H9 (cell line): ENCODE results near the gene SGF29. TPM values are rescaled to one million over a fixed set of nuclear protein-coding genes. Genes with fewer than 3 reads are reported as not detected.

Experiments used
- DNase-seq: peaks from one replicate; pipeline ENCODE4 v3.0.0-alpha.2; 2017
- H2AFZ ChIP-seq: one replicate; pipeline ENCODE4 v1.6.1; 2013; ENCODE audit warnings: mild to moderate bottlenecking, low read length, control low read depth, moderate library complexity
- H2AK5ac ChIP-seq: 2 replicates; pipeline ENCODE4 v1.6.1; 2013; ENCODE audit warnings: low read length, control low read depth, mixed read lengths; ENCODE audit not compliant: insufficient read length
- H2BK120ac ChIP-seq: one replicate; pipeline ENCODE4 v1.6.1; 2013; ENCODE audit warnings: low read depth, mild to moderate bottlenecking, low read length, control low read depth, inconsistent platforms; ENCODE audit not compliant: poor library complexity, severe bottlenecking
- H2BK12ac ChIP-seq: 2 replicates; pipeline ENCODE4 v1.6.1; 2013; ENCODE audit warnings: low read length, control low read depth, mixed read lengths, low read depth; ENCODE audit not compliant: insufficient read length
- H2BK15ac ChIP-seq: 2 replicates; pipeline ENCODE4 v1.6.1; 2013; ENCODE audit warnings: low read depth, low read length, control low read depth
- H2BK20ac ChIP-seq: one replicate; pipeline ENCODE4 v1.6.1; 2013; ENCODE audit warnings: low read depth, mild to moderate bottlenecking, low read length, control low read depth, inconsistent platforms; ENCODE audit not compliant: poor library complexity, severe bottlenecking
- H2BK5ac ChIP-seq: 2 replicates; pipeline ENCODE4 v1.6.1; 2013; ENCODE audit warnings: low read length, control low read depth, mixed read lengths; ENCODE audit not compliant: insufficient read length
- H3K14ac ChIP-seq: 2 replicates; pipeline ENCODE4 v1.6.1; 2013; ENCODE audit warnings: low read length, control low read depth; ENCODE audit not compliant: insufficient read depth
- H3K18ac ChIP-seq: 2 replicates; pipeline ENCODE4 v1.6.1; 2013; ENCODE audit warnings: low read depth, mild to moderate bottlenecking, mixed read lengths, low read length, control low read depth; ENCODE audit not compliant: insufficient read length
- H3K23ac ChIP-seq: 2 replicates; pipeline ENCODE4 v1.6.1; 2013; ENCODE audit warnings: low read length, control low read depth, mixed read lengths, low read depth; ENCODE audit not compliant: insufficient read length
- H3K23me2 ChIP-seq: 2 replicates; pipeline ENCODE4 v1.6.1; 2013; ENCODE audit warnings: low read depth, mild to moderate bottlenecking, mixed read lengths, low read length, control low read depth; ENCODE audit not compliant: insufficient read length, poor library complexity, severe bottlenecking
- H3K27ac ChIP-seq: 2 replicates; pipeline ENCODE4 v1.5.1; 2013; ENCODE audit warnings: low read length, control low read depth, mixed read lengths, low read depth; ENCODE audit not compliant: insufficient read length
- H3K27me3 ChIP-seq: 2 replicates; pipeline ENCODE4 v1.6.1; 2013; ENCODE audit warnings: low read length, control low read depth, inconsistent platforms; ENCODE audit not compliant: insufficient read depth
- H3K4ac ChIP-seq: 2 replicates; pipeline ENCODE4 v1.6.1; 2013; ENCODE audit warnings: low read depth, mild to moderate bottlenecking, control low read depth, inconsistent platforms, low read length, moderate library complexity
- H3K4me1 ChIP-seq: 2 replicates; pipeline ENCODE4 v1.6.1; 2013; ENCODE audit warnings: low read length, control low read depth, inconsistent platforms; ENCODE audit not compliant: insufficient read depth
- H3K4me2 ChIP-seq: 2 replicates; pipeline ENCODE4 v1.6.1; 2013; ENCODE audit warnings: low read length, control low read depth, mixed read lengths; ENCODE audit not compliant: insufficient read length, insufficient read depth
- H3K56ac ChIP-seq: 2 replicates; pipeline ENCODE4 v1.6.1; 2013; ENCODE audit warnings: low read depth, mild to moderate bottlenecking, mixed read lengths, low read length, control low read depth; ENCODE audit not compliant: insufficient read length
- H3K79me1 ChIP-seq: 2 replicates; pipeline ENCODE4 v1.6.1; 2013; ENCODE audit warnings: low read depth, mild to moderate bottlenecking, moderate library complexity, low read length, control low read depth, inconsistent platforms; ENCODE audit not compliant: insufficient read depth, poor library complexity, severe bottlenecking
- H3K79me2 ChIP-seq: 2 replicates; pipeline ENCODE4 v1.6.1; 2013; ENCODE audit warnings: low read length, control low read depth, inconsistent platforms; ENCODE audit not compliant: insufficient read depth
- H3K9ac ChIP-seq: 2 replicates; pipeline ENCODE4 v1.6.1; 2013; ENCODE audit warnings: low read length, control low read depth, mixed read lengths; ENCODE audit not compliant: insufficient read length; ENCODE audit errors: extremely low read depth
- H3K9me3 ChIP-seq: one replicate; pipeline ENCODE4 v1.6.1; 2013; ENCODE audit warnings: low read depth, low read length, inconsistent platforms; ENCODE audit not compliant: control insufficient read depth
- H3T11ph ChIP-seq: one replicate; pipeline ENCODE4 v1.6.1; 2013; ENCODE audit warnings: mild to moderate bottlenecking, low read length, control low read depth, inconsistent platforms
- H4K20me1 ChIP-seq: one replicate; pipeline ENCODE4 v1.6.1; 2013; ENCODE audit not compliant: control insufficient read depth, insufficient read length, insufficient read depth
- H4K5ac ChIP-seq: 2 replicates; pipeline ENCODE4 v1.6.1; 2013; ENCODE audit warnings: low read depth, mild to moderate bottlenecking, mixed read lengths, low read length, control low read depth; ENCODE audit not compliant: insufficient read length
- H4K8ac ChIP-seq: replicated peaks from 2 replicates; pipeline ENCODE4 v1.6.1; 2013; ENCODE audit warnings: low read length, control low read depth, mixed read lengths, low read depth; ENCODE audit not compliant: insufficient read length
- H4K91ac ChIP-seq: 2 replicates; pipeline ENCODE4 v1.6.1; 2013; ENCODE audit warnings: low read depth, mild to moderate bottlenecking, moderate library complexity, mixed read lengths, low read length, control low read depth; ENCODE audit not compliant: insufficient read length
- H3K27ac Mint-ChIP-seq, 3 experiments: 2 replicates in 2 of 3; 3 replicates in 1 of 3; pipeline ENCODE4 v1.8.0; 2020 to 2021; ENCODE audit warnings: mixed read lengths in 3 of 3, mild to moderate bottlenecking in 1 of 3, moderate library complexity in 1 of 3
- H3K27me3 Mint-ChIP-seq: 2 replicates; pipeline ENCODE4 v1.8.0; 2021; ENCODE audit warnings: low read depth, mild to moderate bottlenecking, moderate library complexity, mixed read lengths
- H3K36me3 Mint-ChIP-seq, 3 experiments: 2 replicates in 2 of 3; 3 replicates in 1 of 3; pipeline ENCODE4 v1.8.0; 2020 to 2021; ENCODE audit warnings: low read depth in 3 of 3, mixed read lengths in 3 of 3; ENCODE audit not compliant: insufficient read depth in 1 of 3
- H3K4me1 Mint-ChIP-seq, 2 experiments: 2 replicates each; pipeline ENCODE4 v1.8.0; 2020; ENCODE audit warnings: mixed read lengths in 2 of 2
- H3K4me3 Mint-ChIP-seq, 2 experiments: 2 replicates in 1 of 2; 3 replicates in 1 of 2; pipeline ENCODE4 v1.8.0; 2020 to 2021; ENCODE audit warnings: mild to moderate bottlenecking in 2 of 2, mixed read lengths in 2 of 2, moderate library complexity in 1 of 2
- H3K9me3 Mint-ChIP-seq, 2 experiments: 2 replicates in 1 of 2; 3 replicates in 1 of 2; pipeline ENCODE4 v1.8.0; 2020; ENCODE audit warnings: mild to moderate bottlenecking in 2 of 2, mixed read lengths in 2 of 2, moderate library complexity in 1 of 2
- WGBS: extraction: QIAGEN DNeasy Blood & Tissue Kit; methylation state at CpG from one replicate; pipeline ENCODE4 v1.1.7; 2013; ENCODE audit warnings: missing lambda C conversion rate, low lambda C conversion rate, mixed read lengths; ENCODE audit not compliant: insufficient read length; ENCODE audit errors: extremely low coverage; 5-methylcytosine and 5-hydroxymethylcytosine counted together
- total RNA-seq: library from RNA; stranded (reverse); gene quantifications from 2 replicates; pipeline ENCODE4 v1.2.1, GENCODE V29; 2021
- TF ChIP-seq, protein P1 (sequence below): fragments of 200-600 bp; sonication (generic); conservative IDR thresholded peaks from 3 replicates; pipeline ENCODE4 v1.8.0; 2021; ENCODE audit warnings: antibody characterized with exemption, mild to moderate bottlenecking

The SGF29 gene
- total RNA-seq, 1 experiment from 2014 or later, result 24.8 TPM

DNA sequence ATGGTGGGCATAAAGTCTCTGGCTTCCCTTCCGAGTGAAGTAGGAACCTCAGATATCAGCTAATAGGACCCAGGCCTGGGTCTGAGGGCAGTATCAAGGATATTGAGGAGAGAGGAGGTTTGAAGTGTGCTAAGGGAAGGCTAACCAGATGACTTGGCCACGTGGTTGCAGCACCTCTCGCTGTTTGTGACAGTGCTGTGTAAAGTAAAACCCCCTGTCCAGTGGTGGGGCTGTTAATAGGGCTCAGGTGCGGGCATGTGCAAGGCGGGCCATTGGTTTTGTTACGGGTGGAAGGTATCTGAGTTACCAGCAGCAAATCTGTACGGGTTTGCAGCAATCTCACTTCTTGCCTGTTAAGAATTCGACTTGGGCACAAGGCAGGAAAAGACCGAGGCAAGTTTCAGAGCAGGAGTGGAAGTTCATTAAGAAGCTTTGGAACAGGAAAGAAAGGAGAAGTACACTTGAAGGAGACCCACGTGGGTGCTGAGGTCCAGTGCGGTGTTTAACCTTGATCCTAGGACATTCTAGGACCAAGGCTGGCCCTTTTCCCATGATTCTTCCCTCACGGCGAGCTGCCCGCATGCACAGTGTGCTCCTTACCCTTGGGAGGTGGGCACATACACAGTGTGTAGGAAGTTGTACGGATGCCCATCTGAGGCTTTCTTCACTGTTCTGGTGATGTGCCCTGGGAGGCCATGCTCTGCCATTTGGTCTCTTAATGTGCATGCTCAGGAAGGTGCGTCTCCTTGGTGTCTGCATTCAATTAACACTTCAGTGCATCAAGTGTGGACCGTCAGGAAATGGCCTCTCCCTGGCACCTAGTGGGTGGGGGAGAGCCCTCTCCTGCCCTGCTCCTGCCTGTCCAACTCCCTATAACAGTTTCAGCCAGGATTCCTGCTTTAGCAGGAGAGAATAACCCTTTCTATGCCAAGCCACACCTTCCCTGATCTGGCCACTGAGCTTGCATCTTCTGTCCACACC is 20.3 kb downstream of the SGF29 start:
- H4K5ac ChIP-seq, result no peak overlapping the region
- TF ChIP-seq, protein P1, sequence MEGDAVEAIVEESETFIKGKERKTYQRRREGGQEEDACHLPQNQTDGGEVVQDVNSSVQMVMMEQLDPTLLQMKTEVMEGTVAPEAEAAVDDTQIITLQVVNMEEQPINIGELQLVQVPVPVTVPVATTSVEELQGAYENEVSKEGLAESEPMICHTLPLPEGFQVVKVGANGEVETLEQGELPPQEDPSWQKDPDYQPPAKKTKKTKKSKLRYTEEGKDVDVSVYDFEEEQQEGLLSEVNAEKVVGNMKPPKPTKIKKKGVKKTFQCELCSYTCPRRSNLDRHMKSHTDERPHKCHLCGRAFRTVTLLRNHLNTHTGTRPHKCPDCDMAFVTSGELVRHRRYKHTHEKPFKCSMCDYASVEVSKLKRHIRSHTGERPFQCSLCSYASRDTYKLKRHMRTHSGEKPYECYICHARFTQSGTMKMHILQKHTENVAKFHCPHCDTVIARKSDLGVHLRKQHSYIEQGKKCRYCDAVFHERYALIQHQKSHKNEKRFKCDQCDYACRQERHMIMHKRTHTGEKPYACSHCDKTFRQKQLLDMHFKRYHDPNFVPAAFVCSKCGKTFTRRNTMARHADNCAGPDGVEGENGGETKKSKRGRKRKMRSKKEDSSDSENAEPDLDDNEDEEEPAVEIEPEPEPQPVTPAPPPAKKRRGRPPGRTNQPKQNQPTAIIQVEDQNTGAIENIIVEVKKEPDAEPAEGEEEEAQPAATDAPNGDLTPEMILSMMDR, result no peak
- Mint-ChIP-seq H3K9me3 (no peaks in the 10 kb centered on the region), H3K27me3 (no peaks in the 10 kb centered on the region; the same call in 1 of the 2 replicates), H3K4me3 (no peak overlapping the region), H3K4me1 (peaks cover 27 to 28% of the 10 kb centered on the region in 2 experiments), H3K27ac (peak overlapping the region in 1 of 3 experiments; percentile 49; a peak in 3 of 7 replicates), H3K36me3 (peaks cover 0 to 3% (median 2%) of the 10 kb centered on the region in 3 experiments; a peak in 2 of 7 replicates)
- no peak overlapping the region for H2BK120ac ChIP-seq
- WGBS, result no CpG with 5 or more reads among the region's 17 CpGs
- H3K4me1 ChIP-seq, result no peaks in the 10 kb centered on the region; the same call in 1 of the 2 replicates
- no peak overlapping the region for H2AK5ac ChIP-seq
- no peak overlapping the region for H3K23ac ChIP-seq
- H3T11ph ChIP-seq, result no peak overlapping the region
- no peak overlapping the region for H2AFZ ChIP-seq
- no peak overlapping the region for H3K14ac ChIP-seq
- no peaks in the 10 kb centered on the region for H3K23me2 ChIP-seq
- H3K27me3 ChIP-seq, result no peaks in the 10 kb centered on the region
- H4K20me1 ChIP-seq, result no peaks in the 10 kb centered on the region
- H3K4me2 ChIP-seq, result no peak overlapping the region
- no peak for DNase-seq
- H2BK12ac ChIP-seq, result no peak overlapping the region
- no peak overlapping the region for H2BK5ac ChIP-seq
- no peak overlapping the region for H3K9ac ChIP-seq
- H3K27ac ChIP-seq, result no peak overlapping the region
- H3K56ac ChIP-seq, result no peak overlapping the region
- H4K8ac ChIP-seq, result no peak overlapping the region
- H3K4ac ChIP-seq, result no peak overlapping the region
- no peaks in the 10 kb centered on the region for H3K79me2 ChIP-seq
- H2BK15ac ChIP-seq, result no peak overlapping the region
- no peak overlapping the region for H4K91ac ChIP-seq
- no peaks in the 10 kb centered on the region for H3K79me1 ChIP-seq
- no peak overlapping the region for H2BK20ac ChIP-seq
- H3K9me3 ChIP-seq, result no peaks in the 10 kb centered on the region
- no peak overlapping the region for H3K18ac ChIP-seq
